Stimulated activated CD8-positive, alpha-beta memory T cell treated with anti-CD3 and anti-CD28 coated beads, Interleukin-4, amount 100 ng/mL, for 4 hours (primary cell): Measurements from ENCODE around the gene MKNK2.
"Not testable (repeated sequence)": the region's sequence is repeated elsewhere in the genome, so short reads cannot be mapped to it uniquely, and the experiment has no call there.

ENCODE experiments used
- DNase-seq, 2 donors: peaks; one replicate each; pipeline ENCODE4 v3.0.0-alpha.2; 2020; ENCODE audit warnings: low read depth in 2 of 2, low spot score in 1 of 2

The MKNK2 gene

DNA sequence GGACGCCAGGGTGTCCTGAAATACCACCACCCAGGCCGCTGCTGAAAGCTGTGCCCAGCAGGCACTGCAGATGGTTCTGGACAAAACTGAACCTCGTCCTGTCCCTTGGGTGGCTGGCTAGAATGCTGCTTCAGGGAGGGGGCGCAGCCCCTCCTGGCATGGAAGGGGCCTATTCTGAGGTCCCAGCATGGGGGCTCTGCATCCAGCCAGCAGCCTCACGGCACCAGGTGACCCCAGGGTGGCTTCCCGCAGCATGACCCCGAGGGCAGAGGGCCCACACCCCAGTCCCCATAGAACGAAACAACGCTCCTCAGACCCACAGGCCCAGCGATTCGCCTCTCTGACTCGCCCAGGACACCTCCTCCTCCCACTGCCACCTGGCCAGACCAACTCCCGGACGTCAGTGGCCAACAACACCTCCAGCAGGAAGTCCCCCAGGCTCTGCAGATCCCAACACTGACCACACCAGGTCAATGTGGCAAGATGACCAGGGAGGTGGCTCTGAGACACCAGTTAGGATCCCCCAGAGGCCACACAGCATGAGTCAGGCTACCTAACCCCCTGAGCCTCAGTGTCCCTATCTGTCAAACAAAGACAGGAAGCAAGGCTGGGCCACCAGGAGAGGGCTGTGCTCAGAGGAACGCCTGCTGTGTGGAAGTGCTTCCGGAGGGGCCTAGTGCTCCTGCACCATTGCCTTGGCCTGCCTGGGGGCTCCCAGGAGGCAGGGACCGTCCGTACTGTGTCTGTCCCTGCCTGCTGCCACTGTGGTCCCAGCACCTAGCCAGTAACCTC lies 6.1 kb downstream of the MKNK2 start:
- no peak for DNase-seq

DNA sequence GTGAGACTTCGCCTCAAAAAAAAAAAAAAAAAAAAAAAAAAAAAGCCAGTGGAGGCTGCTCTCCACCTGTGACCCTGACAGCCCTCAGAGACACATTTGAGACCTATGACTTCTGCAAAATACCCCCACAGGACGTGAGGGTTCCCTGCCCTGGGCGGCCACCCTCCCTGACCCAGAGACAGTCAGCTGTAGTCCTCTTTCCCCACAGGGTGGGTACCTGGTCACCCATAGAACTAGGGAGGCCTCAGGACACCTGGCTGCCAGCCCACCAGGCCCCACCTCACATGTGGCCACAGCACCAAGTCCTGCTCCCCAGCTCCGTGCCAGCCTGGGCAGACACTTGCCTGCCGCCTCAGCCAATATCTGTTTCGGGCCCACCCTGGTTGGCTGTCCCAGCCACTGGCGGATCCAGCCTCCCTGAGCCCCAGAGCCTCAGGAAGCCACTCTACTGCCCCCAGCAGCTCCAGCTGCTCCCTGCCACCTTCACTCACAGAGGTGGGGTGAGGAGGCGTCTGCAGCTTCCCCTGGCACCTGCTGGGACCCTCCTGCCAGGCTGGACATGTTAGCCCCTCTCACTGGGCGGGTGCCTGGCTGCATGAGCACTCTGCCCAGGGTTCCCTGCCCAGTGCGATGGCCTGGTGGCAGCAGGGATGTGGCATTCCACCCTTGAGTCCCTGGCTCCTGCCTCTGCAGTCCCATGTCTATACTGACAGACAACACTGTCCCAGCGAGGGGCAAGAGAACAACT lies 6.9 kb downstream of the MKNK2 start:
- no peak for DNase-seq

DNA sequence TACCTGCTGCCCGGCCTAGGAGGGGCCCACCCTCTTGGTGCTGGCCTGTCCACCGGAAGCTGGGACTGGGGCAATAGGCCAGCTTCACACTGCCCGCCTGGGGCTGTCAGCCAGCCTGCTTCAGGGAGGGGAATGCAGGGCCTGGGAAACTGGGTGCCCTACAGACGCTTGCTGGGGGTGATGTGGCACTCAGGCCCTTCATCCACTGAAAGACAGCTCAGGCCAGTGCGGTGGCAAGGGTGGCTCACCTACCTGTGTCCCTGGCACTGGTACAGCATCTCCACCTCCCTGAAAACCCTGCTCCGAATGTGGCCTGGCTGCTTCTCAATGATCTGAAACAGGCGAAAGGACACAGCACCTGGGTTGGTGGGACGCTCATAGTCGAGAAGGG lies 7.8 kb downstream of the MKNK2 start:
- DNase-seq, result no peak

DNA sequence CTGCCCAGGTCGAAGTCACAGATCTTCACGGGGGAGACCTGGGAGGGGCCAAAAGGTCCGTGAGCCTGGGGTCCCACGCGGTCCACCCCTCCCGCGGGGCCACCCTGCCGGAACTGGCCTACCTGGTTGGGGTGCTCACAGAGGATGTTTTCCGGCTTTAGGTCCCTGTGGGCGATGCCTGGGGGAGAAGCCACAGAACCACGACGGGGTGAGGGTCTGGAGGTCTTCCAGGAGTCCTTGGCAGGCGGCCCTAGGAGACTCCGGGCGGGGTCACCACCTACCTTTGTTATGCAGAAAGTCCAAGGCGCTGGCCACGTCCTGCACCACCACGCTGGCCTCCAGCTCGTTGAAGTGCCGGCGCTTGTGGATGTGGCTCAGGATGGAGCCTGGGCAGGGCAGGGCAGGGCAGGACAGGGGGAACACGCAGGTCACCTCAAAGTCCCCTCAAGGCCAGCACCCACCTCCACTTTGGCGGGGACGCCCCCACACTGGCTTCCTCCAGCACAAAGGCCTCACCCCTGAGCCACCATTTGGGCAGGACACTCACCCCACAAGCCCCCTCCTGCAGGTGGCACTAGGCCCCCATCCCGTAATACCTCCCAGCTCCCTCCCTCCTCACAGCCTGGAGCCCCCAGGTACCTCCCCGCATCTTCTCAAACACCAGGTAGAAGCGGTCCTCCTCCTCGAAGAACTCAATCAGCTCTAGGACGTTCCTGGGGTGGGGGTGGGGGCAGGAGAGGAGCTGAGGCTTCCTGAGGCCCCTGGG lies 8.4 kb downstream of the MKNK2 start:
- DNase-seq, result no peak

DNA sequence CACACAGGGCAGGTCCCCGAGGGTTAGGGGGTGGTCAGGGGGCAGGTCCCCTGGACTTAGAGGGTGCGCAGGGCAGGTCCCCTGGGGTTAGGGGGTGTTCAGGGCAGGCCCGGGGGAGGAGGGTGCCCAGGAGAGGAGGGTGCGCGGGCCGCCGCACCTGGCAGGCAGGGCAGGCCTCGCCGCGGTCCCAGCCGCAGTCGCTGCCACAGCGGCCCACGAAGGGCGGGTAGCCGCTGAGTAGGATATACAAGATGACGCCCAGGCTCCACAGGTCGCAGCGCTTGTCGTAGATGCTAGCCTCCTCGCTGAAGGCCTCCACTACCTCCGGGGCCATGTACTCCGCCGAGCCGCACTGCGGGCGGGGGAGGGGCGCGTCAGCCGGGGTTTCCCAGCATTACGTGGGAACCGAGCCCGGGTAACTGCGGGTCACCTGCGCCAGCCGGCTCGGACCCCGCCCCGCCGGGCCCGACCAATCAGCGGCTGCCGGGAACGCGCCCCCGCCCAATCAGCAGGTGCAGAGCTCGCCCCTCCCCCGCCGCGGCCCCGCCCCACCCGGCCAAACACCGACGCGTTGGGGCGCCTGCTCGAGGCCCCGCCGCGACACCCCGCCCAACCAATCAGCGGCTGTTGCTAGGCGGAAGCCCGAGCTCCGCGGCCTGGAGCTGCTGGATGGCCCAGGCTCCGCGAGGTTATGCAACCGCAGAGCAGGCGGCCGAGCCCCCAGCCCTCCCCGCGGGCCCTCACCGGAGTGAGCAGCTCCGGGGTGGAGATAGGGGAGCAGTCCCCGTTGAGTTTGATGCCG lies 9.2 kb downstream of the MKNK2 start:
- peak; percentile 98 to 99 for DNase-seq

DNA sequence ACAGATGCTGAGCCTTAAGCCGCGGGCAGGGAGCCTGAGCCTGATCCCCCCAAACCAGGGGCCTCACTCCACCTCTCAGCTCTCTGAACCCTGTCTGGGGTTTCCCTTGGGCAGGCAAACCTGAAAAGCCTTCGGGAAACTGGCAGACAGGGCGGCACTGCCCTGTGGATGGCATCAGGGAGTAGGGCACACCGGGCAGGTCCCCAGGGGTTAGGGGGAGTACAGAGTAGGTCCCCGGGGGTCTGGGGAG lies 9.7 kb downstream of the MKNK2 start:
- no peak for DNase-seq

DNA sequence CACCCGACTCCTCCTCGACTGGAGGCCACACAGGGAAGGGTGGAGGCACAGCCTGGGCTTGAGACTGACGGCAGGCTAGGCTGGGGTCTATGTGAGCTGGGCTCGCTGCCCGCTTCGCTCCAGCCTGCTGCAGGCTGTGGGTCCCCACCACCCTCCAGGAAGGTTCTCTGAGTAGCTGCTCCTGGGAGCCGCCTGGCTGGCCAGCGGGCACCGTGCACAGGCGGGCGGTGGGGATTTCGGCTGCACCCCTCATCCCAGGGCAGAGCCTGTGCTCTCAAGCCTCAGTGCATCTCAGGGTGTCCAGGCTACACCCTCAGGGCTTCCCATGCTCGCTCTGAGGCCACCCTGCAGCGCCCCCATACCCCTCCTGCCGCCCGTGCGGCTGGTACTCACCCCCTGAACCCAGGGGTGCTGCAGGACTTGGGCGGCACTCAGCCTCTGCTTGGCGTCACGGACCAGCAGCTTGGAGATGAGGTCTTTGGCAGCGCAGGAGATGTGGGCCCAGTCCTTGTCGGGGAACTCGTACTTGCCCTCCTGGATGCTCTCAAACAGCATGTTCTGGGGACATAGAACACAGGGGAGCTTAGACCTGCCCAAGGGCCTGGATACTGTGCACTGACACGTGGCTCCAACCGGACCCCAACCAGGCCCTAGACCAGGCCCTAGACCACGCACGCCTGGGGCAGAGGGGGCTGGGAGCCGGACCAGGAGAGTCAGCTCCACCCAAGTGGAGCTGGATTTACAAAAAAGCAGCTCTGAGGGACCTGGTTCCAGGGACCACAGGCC lies 10.2 kb downstream of the MKNK2 start:
- DNase-seq, result no peak

DNA sequence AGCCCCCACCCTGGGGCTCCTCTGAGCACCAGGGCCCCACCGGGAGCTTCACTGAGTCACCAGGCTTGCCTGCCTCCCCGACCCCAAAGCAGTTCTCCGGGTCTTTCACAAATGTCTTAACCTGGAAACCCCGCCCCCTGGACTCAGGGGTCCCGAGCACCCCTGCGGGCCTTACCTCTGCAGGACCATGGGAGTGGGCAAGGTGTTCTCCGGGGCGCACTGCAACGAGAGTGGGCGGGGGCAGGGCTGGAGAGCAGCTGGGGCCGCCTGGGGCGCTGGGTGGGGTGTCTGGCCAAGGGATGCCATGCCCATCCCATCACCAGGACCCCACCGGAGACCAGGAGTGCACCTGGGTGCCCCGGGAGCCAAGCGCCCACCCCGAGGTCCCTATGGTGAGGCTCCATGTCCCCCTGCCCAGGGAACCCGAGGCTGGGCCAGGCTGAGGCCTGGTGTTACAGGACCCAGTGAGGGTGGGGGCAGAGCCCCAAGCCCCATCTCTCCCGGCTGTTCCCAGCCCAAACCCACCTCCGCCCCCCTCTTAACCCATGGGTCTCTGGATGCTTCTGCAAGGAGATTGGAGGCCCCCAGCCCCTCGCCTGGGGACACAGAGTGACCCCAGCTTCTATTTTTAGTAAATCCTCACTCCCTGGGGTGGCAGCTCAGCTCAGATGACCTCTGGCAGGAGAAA lies 10.9 kb downstream of the MKNK2 start:
- DNase-seq, result no peak

DNA sequence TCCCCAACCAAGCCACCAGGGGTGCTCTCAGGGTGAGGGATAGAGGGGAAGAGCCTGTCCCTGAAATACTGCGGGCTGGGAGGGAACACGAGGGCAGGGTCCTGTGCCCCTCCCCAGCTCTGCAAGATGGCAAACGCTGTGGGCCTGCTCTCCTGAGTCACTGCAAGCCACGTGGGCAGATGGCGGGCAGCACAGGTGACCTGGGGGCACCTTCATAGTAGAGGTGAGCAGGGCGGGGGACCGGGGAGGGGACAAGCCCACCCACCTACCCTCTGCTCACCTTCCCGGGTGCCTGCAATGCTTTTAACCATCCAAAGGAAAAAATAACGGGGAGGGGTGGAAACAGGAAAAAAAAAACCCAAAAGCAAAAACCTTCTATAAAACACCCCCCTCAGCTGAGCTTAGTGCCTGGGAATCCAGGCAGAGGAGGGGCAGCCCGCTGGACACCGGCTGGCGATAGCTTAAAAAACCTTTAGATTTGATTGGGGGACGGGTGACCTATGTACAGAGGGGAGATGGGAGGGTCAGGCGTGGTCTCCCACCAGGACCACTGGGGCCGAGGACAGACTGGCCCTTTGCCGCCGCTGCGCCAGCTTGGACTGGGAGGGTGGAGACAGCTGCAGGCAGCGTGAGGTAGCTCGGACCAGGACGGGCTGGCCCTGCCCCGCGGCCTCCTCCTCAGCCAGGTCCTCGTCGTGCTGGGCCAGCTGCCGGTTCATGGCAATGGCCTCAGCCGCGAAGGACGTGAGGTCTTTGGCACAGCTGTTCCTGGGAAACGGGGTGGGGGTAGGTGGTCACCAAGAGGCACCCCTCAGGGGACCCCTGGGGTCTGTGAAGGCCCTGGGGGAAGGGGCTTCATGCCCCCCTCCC lies 11.7 kb downstream of the MKNK2 start:
- no peak for DNase-seq

DNA sequence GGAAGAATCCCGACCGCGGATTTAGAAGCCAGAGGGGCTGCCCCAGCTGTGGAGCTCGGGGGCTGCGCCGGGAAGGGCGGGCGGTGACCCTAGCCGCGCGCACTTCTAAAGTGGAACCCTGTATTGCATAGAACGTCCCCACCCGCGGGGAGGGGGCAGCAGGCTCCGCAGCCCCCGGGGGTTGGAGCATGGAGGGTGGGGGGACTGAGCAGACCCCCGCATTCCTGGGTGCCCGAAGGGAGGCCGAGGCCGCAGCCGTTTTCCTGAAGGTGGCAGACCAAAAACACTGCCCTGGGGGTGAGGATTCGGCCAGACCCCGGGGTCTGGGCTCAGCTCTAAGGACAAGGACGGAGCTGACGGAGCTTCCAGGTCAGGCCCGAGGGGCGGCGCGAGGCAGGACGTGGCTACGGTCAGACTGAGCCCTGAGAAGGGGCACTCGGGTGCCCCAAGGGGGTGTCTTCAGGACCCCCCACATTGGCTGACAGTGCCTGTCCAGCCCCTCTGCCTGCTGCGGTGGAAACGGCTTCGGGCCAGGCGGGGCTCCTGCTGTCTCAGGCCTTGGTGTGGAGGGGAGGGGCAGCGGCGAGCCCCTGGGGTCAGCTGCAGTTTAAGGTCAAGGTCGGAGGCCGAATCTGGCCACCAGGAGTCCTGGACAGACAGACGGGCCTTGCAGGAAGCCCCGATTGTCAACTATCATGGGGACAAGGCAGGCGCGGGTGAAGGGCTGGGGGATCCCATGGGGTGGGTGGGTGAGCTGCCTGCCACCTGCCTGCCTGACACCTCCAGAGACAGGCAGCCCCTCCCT lies 12.6 kb downstream of the MKNK2 start:
- DNase-seq, result no peak

DNA sequence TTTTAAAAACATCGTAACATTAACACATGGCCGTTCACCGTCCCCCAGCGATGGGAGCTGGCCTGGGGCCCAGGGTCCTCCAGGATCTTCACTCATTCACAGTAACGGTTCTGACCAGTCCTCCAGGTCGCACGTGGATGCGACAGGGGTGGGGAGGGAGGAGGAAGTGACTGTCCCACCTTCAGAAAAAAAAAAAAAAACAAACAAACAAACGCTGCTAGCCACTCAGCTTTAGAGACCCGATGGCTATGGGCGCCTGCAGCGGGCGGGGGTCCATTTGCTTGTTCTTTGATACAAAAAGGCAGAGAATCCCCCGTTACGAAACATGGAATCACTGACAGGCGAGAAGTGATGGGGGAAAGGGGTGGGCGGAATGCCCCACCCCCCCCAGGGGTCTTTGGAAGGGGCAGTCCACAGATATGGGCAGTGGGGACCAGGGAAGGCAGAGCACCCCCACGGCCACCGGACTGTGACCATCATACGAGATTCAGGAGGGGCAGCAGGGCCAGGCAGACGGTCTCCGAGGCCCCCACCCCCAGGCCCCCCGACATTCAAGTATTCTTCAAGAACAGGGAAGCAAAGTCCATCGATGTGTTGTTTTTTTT lies 13.3 kb downstream of the MKNK2 start:
- no peak for DNase-seq

DNA sequence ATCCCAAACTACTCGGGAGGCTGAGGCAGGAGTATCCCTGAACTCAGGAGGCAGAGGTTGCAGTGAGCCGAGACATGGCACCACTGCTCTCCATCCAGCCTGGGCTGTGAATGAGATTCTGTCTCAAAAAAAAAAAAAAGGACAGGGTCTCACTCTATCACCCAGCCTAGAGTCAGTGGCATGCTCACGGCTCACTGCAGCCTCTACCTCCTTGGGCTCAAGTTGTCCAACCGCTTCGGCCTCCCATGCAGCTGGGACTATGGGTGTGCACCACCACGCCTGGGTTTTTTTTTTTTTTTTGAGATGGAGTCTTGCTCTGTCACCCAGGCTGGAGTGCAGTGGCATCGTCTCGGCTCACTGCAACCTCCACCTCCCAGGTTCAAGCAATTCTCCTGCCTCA lies 14.6 kb downstream of the MKNK2 start:
- no peak for DNase-seq

DNA sequence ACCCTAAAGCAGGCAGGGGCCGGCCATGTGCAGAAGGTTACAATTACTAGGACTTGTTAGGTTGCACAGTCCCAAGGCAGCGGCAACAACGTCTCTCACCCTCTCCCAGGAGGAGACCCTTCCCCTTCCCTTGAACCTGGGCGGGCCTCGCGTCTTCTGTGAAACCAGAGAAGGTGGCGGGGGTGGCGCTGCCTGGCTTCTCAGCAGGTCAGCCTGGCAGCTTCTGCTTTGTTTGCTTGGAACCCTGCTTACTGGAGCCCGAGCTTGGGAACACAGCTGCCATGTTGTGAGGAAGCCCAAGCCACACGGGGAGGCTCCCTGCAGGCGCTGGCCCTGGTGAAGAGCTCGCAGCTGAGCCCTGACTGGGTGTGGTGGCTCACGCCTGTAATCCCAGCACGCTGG lies 15.5 kb downstream of the MKNK2 start:
- DNase-seq, result no peak

DNA sequence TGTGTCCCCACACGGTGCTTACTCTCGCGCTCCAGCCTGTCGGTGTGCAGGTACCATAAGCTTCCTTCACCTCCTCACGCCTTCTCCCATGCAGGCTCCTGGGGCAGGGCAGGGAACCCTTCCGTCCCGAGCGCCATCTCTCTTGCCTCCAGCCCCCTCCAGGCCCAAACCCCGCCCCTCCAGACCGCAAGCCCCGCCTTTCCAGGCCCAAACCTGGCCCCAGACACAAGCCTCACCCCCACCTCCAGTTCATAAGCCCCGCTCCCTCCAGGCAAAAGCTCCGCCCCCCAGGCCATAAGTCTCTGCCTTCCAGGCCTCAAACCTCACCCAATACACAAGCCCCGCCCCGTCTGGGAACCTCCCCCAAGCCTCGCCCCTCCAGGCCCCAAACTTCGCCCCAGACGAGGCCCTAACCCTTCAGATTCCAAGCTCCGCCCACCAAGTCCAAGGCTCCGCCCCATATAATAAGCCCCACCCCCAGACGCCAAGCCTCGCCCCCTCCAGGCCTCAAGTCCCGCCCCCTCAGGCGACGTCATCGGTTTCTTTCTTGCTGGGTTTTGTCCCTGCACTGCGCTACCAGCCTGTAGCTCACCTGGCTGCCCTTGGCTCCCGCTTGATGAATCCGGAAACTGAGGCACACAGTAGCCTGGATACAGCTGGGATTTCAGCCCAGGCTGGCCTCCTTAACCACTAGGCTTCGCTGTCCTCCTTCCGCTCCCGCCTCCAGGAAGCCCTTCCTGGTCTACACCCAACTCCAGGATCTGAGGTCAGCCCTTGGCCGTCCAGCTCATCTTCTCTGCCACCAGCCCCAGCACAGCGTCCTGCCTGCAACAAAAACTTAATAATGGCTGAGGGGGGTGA lies 16.1 kb downstream of the MKNK2 start:
- no peak for DNase-seq

DNA sequence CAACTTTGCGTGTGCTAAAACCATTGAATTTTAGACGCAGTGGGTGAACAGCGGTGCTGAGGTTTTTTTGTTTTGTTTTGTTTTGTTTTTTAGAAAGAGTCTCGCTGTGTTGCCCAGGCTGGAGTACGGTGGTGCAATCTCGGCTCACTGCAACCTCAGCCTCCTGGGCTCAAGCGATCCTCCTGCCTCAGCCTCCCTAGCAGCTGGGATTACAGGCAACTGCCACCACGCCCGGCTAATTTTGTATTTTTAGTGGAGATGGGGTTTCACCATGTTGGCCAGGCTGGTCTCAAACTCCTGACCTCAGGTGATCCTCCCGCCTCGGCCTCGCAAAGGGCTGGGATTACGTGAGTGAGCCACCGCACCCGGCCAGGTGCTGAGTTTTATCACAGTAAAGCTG lies 16.8 kb downstream of the MKNK2 start:
- DNase-seq, result not testable (repeated sequence)

DNA sequence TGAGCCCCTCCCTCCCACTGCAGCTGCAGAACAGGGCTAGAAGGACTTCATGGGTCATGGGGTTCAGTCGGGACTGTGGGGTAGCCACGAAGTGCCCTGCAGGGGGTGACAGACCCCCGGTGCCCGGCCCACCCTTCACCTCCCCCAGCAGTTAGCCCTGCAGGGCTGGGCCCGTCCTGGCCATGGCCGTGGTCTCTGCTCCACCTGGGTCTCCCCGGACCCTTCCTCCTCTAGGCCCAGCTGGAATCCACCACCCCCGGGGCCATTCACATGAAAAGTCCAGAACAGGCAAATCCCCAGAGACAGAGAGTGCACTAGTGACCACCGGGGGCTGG lies 17.3 kb downstream of the MKNK2 start:
- no peak for DNase-seq
